Left ventricle myocardium inferior (tissue), 1 donor: ENCODE measurements around the gene AHNAK2. TPM values are rescaled to one million over a fixed set of nuclear protein-coding genes. Genes with fewer than 3 reads are reported as not detected.

Source experiments
- DNase-seq: peaks from one replicate; pipeline ENCODE4 v3.0.0-alpha.2; 2020
- H3K27ac ChIP-seq: fragments of 200-600 bp; replicated peaks from 2 replicates; pipeline ENCODE4 v1.8.0; 2021
- H3K27me3 ChIP-seq: fragments of 200-600 bp; 2 replicates; pipeline ENCODE4 v1.8.0; 2021; ENCODE audit warnings: low read depth
- H3K36me3 ChIP-seq: fragments of 200-600 bp; 2 replicates; pipeline ENCODE4 v1.8.0; 2021
- H3K4me1 ChIP-seq: fragments of 200-600 bp; 2 replicates; pipeline ENCODE4 v1.8.0; 2021
- H3K4me3 ChIP-seq: fragments of 200-600 bp; 2 replicates; pipeline ENCODE4 v1.8.0; 2021; ENCODE audit warnings: mild to moderate bottlenecking, moderate library complexity
- H3K9me3 ChIP-seq: fragments of 200-600 bp; replicated peaks from 2 replicates; pipeline ENCODE4 v1.8.0; 2021
- intact Hi-C: fragments of 100-400 bp; cut with micrococcal nuclease; formaldehyde crosslinking; loops from one replicate; pipeline ENCODE4 v1.11.0; 2022
- total RNA-seq: library from RNA; stranded (reverse); fragmentation: NEBNext Ultra II Directional; extraction: Animal tissue kit (Norgen Biotek cat#: 25700); gene quantifications from one replicate; pipeline ENCODE4 v1.2.1, GENCODE V29; 2021
- TF ChIP-seq, protein P1 (sequence below): fragments of 200-600 bp; IDR thresholded peaks from 2 replicates; pipeline ENCODE4 v1.8.0; 2021; ENCODE audit warnings: antibody characterized with exemption, mild to moderate bottlenecking, borderline replicate concordance
- donor health status: DM: no; HTN: yes; CAD: no; lungs with severe emphysema.

The AHNAK2 gene
- total RNA-seq, 1 donor from 2014 or later, result 2.5 TPM

DNA sequence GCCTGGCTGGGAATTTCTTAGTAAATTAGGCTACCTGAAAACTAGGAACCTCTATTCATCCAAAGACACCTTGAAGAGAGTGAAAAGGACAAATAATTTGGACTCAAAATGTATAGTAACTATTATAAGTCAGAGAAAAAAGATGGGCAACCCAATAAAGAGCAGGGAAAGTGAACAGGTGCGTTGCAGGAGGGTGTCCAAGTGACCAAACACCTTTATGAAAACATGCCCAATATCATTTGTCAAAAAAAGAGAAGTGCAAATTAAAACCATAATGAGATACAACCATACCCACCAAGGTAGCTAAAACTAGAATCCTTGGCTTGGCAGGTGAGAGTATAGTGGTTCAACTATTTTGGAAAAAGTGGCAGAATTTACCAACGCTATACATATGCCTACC lies 78.4 kb downstream of the AHNAK2 start:
- intact Hi-C loops, result no loop called here
- Histone ChIP-seq H3K4me3 (no peak overlapping the region), H3K4me1 (peaks cover 14% of the 10 kb centered on the region), H3K27me3 (peaks cover 13% of the 10 kb centered on the region), H3K9me3 (no peaks in the 10 kb centered on the region), H3K27ac (no peak overlapping the region), H3K36me3 (no peaks in the 10 kb centered on the region)
- TF ChIP-seq, protein P1, sequence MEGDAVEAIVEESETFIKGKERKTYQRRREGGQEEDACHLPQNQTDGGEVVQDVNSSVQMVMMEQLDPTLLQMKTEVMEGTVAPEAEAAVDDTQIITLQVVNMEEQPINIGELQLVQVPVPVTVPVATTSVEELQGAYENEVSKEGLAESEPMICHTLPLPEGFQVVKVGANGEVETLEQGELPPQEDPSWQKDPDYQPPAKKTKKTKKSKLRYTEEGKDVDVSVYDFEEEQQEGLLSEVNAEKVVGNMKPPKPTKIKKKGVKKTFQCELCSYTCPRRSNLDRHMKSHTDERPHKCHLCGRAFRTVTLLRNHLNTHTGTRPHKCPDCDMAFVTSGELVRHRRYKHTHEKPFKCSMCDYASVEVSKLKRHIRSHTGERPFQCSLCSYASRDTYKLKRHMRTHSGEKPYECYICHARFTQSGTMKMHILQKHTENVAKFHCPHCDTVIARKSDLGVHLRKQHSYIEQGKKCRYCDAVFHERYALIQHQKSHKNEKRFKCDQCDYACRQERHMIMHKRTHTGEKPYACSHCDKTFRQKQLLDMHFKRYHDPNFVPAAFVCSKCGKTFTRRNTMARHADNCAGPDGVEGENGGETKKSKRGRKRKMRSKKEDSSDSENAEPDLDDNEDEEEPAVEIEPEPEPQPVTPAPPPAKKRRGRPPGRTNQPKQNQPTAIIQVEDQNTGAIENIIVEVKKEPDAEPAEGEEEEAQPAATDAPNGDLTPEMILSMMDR, result no peak
- DNase-seq, result no peak

GRCh38 chr14:104898870-104899510 lies 79.2 kb downstream of the AHNAK2 start:
- no peak for DNase-seq
- Histone ChIP-seq H3K36me3 (no peaks in the 10 kb centered on the region), H3K27me3 (peaks cover 5% of the 10 kb centered on the region), H3K9me3 (no peaks in the 10 kb centered on the region), H3K4me1 (peaks cover 21% of the 10 kb centered on the region), H3K4me3 (no peak overlapping the region), H3K27ac (no peak overlapping the region)
- intact Hi-C loops, result no loop called here
- TF ChIP-seq, protein P1, result no peak

GRCh38 chr14:104898195-104898558 lies 80.0 kb downstream of the AHNAK2 start:
- H3K27ac ChIP-seq, result no peak overlapping the region
- H3K27me3 ChIP-seq, result no peaks in the 10 kb centered on the region
- intact Hi-C loops, result no loop called here
- TF ChIP-seq, protein P1, result no peak
- H3K36me3 ChIP-seq, result no peaks in the 10 kb centered on the region
- peaks cover 21% of the 10 kb centered on the region for H3K4me1 ChIP-seq
- DNase-seq, result no peak
- H3K4me3 ChIP-seq, result no peak overlapping the region
- H3K9me3 ChIP-seq, result no peaks in the 10 kb centered on the region

DNA sequence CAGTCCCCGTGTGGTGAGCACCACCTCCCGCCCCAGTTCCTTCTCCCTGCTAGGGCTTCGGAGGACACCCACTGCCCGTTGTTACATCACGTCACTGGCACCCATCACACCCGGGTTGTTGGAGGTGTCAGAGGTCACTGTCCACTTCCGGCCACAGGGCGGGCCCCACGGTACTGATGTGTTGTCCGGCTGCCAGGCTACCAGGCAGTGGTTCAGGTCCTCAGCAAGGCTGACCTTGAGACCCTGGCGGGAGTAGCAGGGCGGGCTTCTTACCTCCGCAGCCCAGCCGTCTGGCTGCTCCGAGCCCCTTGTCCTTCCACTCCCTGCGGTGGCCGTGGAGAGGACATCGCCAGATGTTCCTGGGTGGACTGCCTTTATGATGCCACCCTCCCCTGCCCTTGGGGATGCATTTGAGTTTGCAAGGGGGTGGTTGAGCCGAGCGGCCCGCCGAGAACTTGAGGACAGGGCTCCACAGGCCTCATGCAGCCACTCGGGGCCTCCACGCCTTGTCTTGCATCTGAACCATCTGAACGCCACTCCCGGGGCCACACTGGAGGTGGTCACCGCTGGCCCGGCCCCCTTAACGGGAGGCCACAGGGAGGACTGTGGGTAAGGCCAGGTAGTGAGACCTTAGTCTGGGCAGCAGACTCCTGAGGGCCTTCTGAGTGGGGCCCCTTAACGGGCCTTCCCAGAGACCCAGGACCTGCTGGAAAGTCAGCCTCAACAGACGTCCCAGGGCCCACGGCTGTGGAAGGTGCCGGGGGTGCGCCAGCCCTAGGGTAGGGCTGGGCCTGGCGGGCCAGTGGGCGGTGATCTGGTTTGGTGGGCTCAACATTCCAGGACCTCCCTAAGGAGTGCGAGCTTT lies 80.6 kb downstream of the AHNAK2 start:
- Histone ChIP-seq H3K27me3 (no peaks in the 10 kb centered on the region), H3K36me3 (no peaks in the 10 kb centered on the region), H3K27ac (no peak overlapping the region), H3K4me3 (no peak overlapping the region), H3K9me3 (no peaks in the 10 kb centered on the region), H3K4me1 (peaks cover 21% of the 10 kb centered on the region)
- TF ChIP-seq, protein P1, result no peak
- intact Hi-C loops, result no loop called here
- DNase-seq, result no peak

DNA sequence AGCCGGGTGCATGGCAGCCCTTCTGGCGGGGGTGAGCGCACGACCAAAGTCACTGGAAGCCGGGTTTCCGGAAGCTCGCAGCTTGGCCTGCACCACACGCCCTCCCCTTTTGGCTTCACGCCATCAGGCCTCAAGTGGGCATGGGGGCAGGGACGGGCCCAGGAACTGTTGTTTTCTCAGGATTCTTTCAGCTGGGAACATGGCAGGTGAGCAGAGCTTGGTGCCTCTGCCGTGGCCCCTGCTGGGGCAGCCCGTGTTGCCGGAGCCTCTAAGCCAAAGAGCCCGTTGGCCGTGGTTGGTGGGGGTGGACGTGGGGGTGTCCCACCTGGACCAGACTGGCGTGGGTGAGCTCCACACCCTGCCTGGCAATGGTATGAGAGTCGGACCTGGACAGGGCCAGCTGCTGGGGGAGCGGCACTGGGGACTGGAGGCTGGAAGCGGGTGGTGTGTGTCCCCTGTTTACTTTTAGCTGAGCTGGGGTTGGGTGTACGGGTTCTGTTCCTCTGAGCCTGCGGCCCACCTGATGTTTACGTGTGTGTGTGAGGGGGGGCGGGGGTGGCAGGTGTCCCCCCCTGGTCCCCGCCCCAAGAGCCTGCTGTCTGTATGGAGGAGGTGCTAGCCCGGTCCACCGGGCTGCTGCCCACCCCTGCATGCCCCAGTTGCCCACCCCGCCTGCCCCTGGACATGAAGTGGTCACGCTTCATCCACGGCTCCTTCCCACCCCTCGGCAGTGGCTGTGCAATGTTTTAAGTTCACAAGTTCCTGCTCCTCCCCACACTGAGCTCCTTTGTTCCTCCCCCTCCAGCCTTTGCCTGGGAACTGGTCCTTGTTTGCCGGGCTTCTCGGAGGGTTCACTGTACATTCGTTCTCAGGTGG lies 82.2 kb downstream of the AHNAK2 start:
- H3K9me3 ChIP-seq, result no peaks in the 10 kb centered on the region
- DNase-seq, result peak; percentile 14
- H3K36me3 ChIP-seq, result no peaks in the 10 kb centered on the region
- H3K27ac ChIP-seq, result no peak overlapping the region
- intact Hi-C loops, result no loop called here
- TF ChIP-seq, protein P1, result no peak
- no peak overlapping the region for H3K4me3 ChIP-seq
- H3K4me1 ChIP-seq, result peaks cover 21% of the 10 kb centered on the region
- H3K27me3 ChIP-seq, result no peaks in the 10 kb centered on the region
